HepG2 (cell line): Measurements from ENCODE around the gene SRPRA. TPM values are rescaled to one million over a fixed set of nuclear protein-coding genes. Genes with fewer than 3 reads are reported as not detected.

Source experiments
- ATF2 ChIP-seq: sonication (generic); formaldehyde crosslinking; IDR thresholded peaks from 2 replicates; pipeline ENCODE4 v1.4.0; 2020; ENCODE audit warnings: missing genetic modification reagents
- ATF7-NPFF ChIP-seq: sonication (generic); formaldehyde crosslinking; IDR thresholded peaks from 2 replicates; pipeline ENCODE4 v1.8.1; 2023; ENCODE audit warnings: mild to moderate bottlenecking, low read depth, missing genetic modification reagents, moderate library complexity
- BCL6 ChIP-seq: IDR thresholded peaks from 2 replicates; pipeline ENCODE4 v1.6.1; 2016; ENCODE audit warnings: missing genetic modification reagents, missing compliant biosample characterization
- CHD4 ChIP-seq: fragments of 200-600 bp; sonication (generic); IDR thresholded peaks from 2 replicates; pipeline ENCODE4 v1.7.0; 2017; ENCODE audit warnings: mild to moderate bottlenecking, low read length, borderline replicate concordance
- ETS1 ChIP-seq: sonication (generic); formaldehyde crosslinking; IDR thresholded peaks from 2 replicates; pipeline ENCODE4 v1.4.0; 2020; ENCODE audit warnings: missing genetic modification reagents
- FOXJ3 ChIP-seq: sonication (generic); formaldehyde crosslinking; IDR thresholded peaks from 2 replicates; pipeline ENCODE4 v1.4.0; 2020; ENCODE audit warnings: missing genetic modification reagents, mild to moderate bottlenecking, borderline replicate concordance
- HOXA9 ChIP-seq: sonication (generic); formaldehyde crosslinking; IDR thresholded peaks from 2 replicates; pipeline ENCODE4 v1.8.1; 2022; ENCODE audit warnings: missing genetic modification reagents, mild to moderate bottlenecking, moderate library complexity, borderline replicate concordance
- NKX3-1 ChIP-seq: sonication (generic); formaldehyde crosslinking; IDR thresholded peaks from 2 replicates; pipeline ENCODE4 v1.5.0; 2020; ENCODE audit warnings: missing genetic modification reagents
- NONO ChIP-seq, 2 experiments: fragments of 450-650 bp in 1 of 2; sonication (generic) in 1 of 2; formaldehyde crosslinking in 1 of 2; IDR thresholded peaks in 1 of 2; conservative IDR thresholded peaks in 1 of 2; 2 replicates each; pipeline versions ENCODE4 v1.6.1 to v1.8.0; 2017 to 2022; ENCODE audit warnings: mild to moderate bottlenecking in 1 of 2, missing genetic modification reagents in 1 of 2, moderate library complexity in 1 of 2
- SP4 ChIP-seq: sonication (generic); formaldehyde crosslinking; IDR thresholded peaks from 2 replicates; pipeline ENCODE4 v1.8.1; 2023; ENCODE audit warnings: mild to moderate bottlenecking, missing genetic modification reagents
- TBX3 ChIP-seq: fragments of 450-650 bp; IDR thresholded peaks from 2 replicates; pipeline ENCODE4 v1.6.1; 2017; ENCODE audit warnings: antibody characterized with exemption, mild to moderate bottlenecking, inconsistent platforms, borderline replicate concordance
- ZBTB7A ChIP-seq: sonication (generic); formaldehyde crosslinking; IDR thresholded peaks from 2 replicates; pipeline ENCODE4 v1.8.0; 2022; ENCODE audit warnings: mild to moderate bottlenecking, missing genetic modification reagents
- ZFY ChIP-seq: sonication (generic); formaldehyde crosslinking; IDR thresholded peaks from 2 replicates; pipeline ENCODE4 v1.4.0; 2020; ENCODE audit warnings: missing genetic modification reagents
- ZMAT3 ChIP-seq: sonication (generic); formaldehyde crosslinking; conservative IDR thresholded peaks from 2 replicates; pipeline ENCODE4 v1.7.0; 2021; ENCODE audit warnings: missing genetic modification reagents
- ZNF281 ChIP-seq: sonication (generic); formaldehyde crosslinking; IDR thresholded peaks from 2 replicates; pipeline ENCODE4 v1.4.0; 2020; ENCODE audit warnings: missing genetic modification reagents, borderline replicate concordance
- ZNF431 ChIP-seq: sonication (generic); formaldehyde crosslinking; IDR thresholded peaks from 2 replicates; pipeline ENCODE4 v1.9.0; 2022; ENCODE audit warnings: missing genetic modification reagents, low read depth, mild to moderate bottlenecking, borderline replicate concordance
- ZNF512 ChIP-seq: sonication (generic); formaldehyde crosslinking; IDR thresholded peaks from 2 replicates; pipeline ENCODE4 v1.4.0; 2020; ENCODE audit warnings: mild to moderate bottlenecking, missing genetic modification reagents
- ZNF549 ChIP-seq: sonication (generic); formaldehyde crosslinking; IDR thresholded peaks from 2 replicates; pipeline ENCODE4 v1.5.0; 2020; ENCODE audit warnings: missing genetic modification reagents
- ZNF550 ChIP-seq: sonication (generic); formaldehyde crosslinking; IDR thresholded peaks from 2 replicates; pipeline ENCODE4 v1.4.0; 2020; ENCODE audit warnings: mild to moderate bottlenecking, missing genetic modification reagents, borderline replicate concordance
- ZNF589 ChIP-seq: sonication (generic); formaldehyde crosslinking; conservative IDR thresholded peaks from 2 replicates; pipeline ENCODE4 v1.8.0; 2022; ENCODE audit warnings: mild to moderate bottlenecking, moderate library complexity, missing genetic modification reagents
- ZNF749 ChIP-seq: sonication (generic); formaldehyde crosslinking; IDR thresholded peaks from 2 replicates; pipeline ENCODE4 v1.8.0; 2022; ENCODE audit warnings: mild to moderate bottlenecking, missing genetic modification reagents, moderate library complexity, borderline replicate concordance
- ZNF839 ChIP-seq: sonication (generic); formaldehyde crosslinking; IDR thresholded peaks from 2 replicates; pipeline ENCODE4 v1.4.0; 2020; ENCODE audit warnings: missing genetic modification reagents, mild to moderate bottlenecking, borderline replicate concordance
- polyA plus RNA-seq, 8 experiments: library from polyadenylated mRNA; depleted of rRNA in 3 of 8; stranded (reverse) in 7 of 8; unstranded in 1 of 8; fragments of >200 nt; fragmentation: Illumina TruSeq in 4 of 8; extraction: Trizol in 4 of 8; gene quantifications; 2 replicates each; pipeline versions ENCODE4 v1.2.1 to v1.2.3, GENCODE V29; 2011 to 2016; ENCODE audit warnings: low read depth in 4 of 8, missing spikeins in 1 of 8, mixed read lengths in 1 of 8; ENCODE audit not compliant: insufficient read depth in 1 of 8
- total RNA-seq, 5 experiments: library from RNA; depleted of rRNA; stranded (reverse); fragments of >200 nt; fragmentation: Illumina TruSeq; extraction: Trizol; gene quantifications; 2 replicates each; pipeline ENCODE4 v1.2.3, GENCODE V29; 2016; ENCODE audit warnings: low read depth in 1 of 5

Gene SRPRA
- total and polyA plus RNA-seq, 2 of the 13 experiments (the other 11 are each of a cell fraction or from before 2014, with no cell fraction given) = 27.7 to 64.6 TPM

- no peak for TF ChIP-seq ZNF512
- TF ChIP-seq ZNF281 (CRISPR knock-in tag) = no peak
- peak; percentile 23; the same call in 1 of the 2 replicates for TF ChIP-seq ZNF749
- TF ChIP-seq ZNF839 (CRISPR knock-in tag) = no peak
- TF ChIP-seq FOXJ3 (CRISPR knock-in tag) = no peak
- no peak for TF ChIP-seq TBX3
- TF ChIP-seq ZNF589 (CRISPR knock-in tag) = no peak
- 0 out of 2 replicates have a peak, but pooled peaks have one; percentile 71 for TF ChIP-seq ZNF550 (CRISPR knock-in tag)
- TF ChIP-seq ZBTB7A (CRISPR knock-in tag) = peak; percentile 67
- no peak for TF ChIP-seq ETS1 (CRISPR knock-in tag)
- 0 out of 2 replicates have a peak, but pooled peaks have one; percentile 37 for TF ChIP-seq ZNF431 (CRISPR knock-in tag)
- TF ChIP-seq ATF2 = no peak
- TF ChIP-seq SP4 (CRISPR knock-in tag) = peak; percentile 72; the same call in 1 of the 2 replicates
- no peak for TF ChIP-seq NKX3-1
- no peak for TF ChIP-seq ZNF549 (CRISPR knock-in tag)
- TF ChIP-seq ZFY = peak; percentile 98
- no peak for TF ChIP-seq CHD4
- TF ChIP-seq ATF7-NPFF (CRISPR knock-in tag) = peak; percentile 89
- no peak for TF ChIP-seq NONO (IDR thresholded peaks at IDR 0.05)
- peak; percentile 66; the same call in 1 of the 2 replicates for TF ChIP-seq NONO (CRISPR knock-in tag; conservative IDR thresholded peaks at IDR 0.05)
- TF ChIP-seq BCL6 = peak; percentile 3; the same call in 1 of the 2 replicates
- peak; percentile 91; the same call in 1 of the 2 replicates for TF ChIP-seq ZMAT3
- no peak for TF ChIP-seq HOXA9
These were observed 14.3 kb upstream of the SRPRA start, which contains the start of gene TIRAP (continued) for GRCh38 chr11:126282736-126283591.
